Neuronal stem cell (in vitro differentiated cells): ENCODE measurements around the gene RGR.

Experiments used
- DNase-seq: peaks from one replicate; pipeline ENCODE4 v3.0.0-alpha.2; 2013; ENCODE audit warnings: low spot score
- H2AFZ ChIP-seq: one replicate; pipeline ENCODE4 v1.6.1; 2013; ENCODE audit warnings: mild to moderate bottlenecking, low read length, inconsistent platforms
- H2AK5ac ChIP-seq: 2 replicates; pipeline ENCODE4 v1.6.1; 2013; ENCODE audit warnings: low read depth, mild to moderate bottlenecking, inconsistent platforms, low read length, moderate library complexity, mixed read lengths
- H2BK120ac ChIP-seq: 2 replicates; pipeline ENCODE4 v1.6.1; 2013; ENCODE audit warnings: low read depth, mild to moderate bottlenecking, inconsistent platforms, low read length, moderate library complexity, mixed read lengths
- H2BK12ac ChIP-seq: one replicate; pipeline ENCODE4 v1.6.1; 2013; ENCODE audit warnings: low read length, inconsistent platforms
- H2BK15ac ChIP-seq: 2 replicates; pipeline ENCODE4 v1.6.1; 2013; ENCODE audit warnings: mild to moderate bottlenecking, low read length, inconsistent platforms, mixed read lengths
- H2BK5ac ChIP-seq: one replicate; pipeline ENCODE4 v1.6.1; 2013; ENCODE audit warnings: inconsistent platforms, mild to moderate bottlenecking, low read length, moderate library complexity
- H3K14ac ChIP-seq: one replicate; pipeline ENCODE4 v1.6.1; 2013; ENCODE audit warnings: low read length, inconsistent platforms
- H3K18ac ChIP-seq: 2 replicates; pipeline ENCODE4 v1.6.1; 2013; ENCODE audit warnings: low read length, inconsistent platforms
- H3K23ac ChIP-seq: 2 replicates; pipeline ENCODE4 v1.6.1; 2013; ENCODE audit warnings: low read depth, mild to moderate bottlenecking, mixed read lengths, low read length, inconsistent platforms; ENCODE audit not compliant: poor library complexity
- H3K27ac ChIP-seq: replicated peaks from 3 replicates; pipeline ENCODE4 v1.5.1; 2013; ENCODE audit warnings: low read length, inconsistent platforms
- H3K27me3 ChIP-seq, 3 experiments: 2 replicates each; pipeline ENCODE4 v1.6.1; 2013; ENCODE audit warnings: low read length in 3 of 3, mild to moderate bottlenecking in 2 of 3, inconsistent platforms in 1 of 3, low read depth in 1 of 3, mixed read lengths in 1 of 3, moderate library complexity in 1 of 3; ENCODE audit not compliant: control insufficient read depth in 3 of 3, insufficient read depth in 3 of 3
- H3K36me3 ChIP-seq, 2 donors: replicated peaks in 1 of 2; 2 replicates each; pipeline ENCODE4 v1.6.1; 2013; ENCODE audit warnings: low read length in 2 of 2; ENCODE audit not compliant: control insufficient read depth in 2 of 2, insufficient read depth in 2 of 2
- H3K4ac ChIP-seq: 2 replicates; pipeline ENCODE4 v1.6.1; 2013; ENCODE audit warnings: inconsistent platforms, mild to moderate bottlenecking, low read length, moderate library complexity
- H3K4me1 ChIP-seq, 2 donors: 1 replicate in 1 of 2; 2 replicates in 1 of 2; pipeline ENCODE4 v1.6.1; 2013; ENCODE audit warnings: low read length in 2 of 2, low read depth in 1 of 2; ENCODE audit not compliant: control insufficient read depth in 2 of 2, insufficient read depth in 1 of 2
- H3K4me2 ChIP-seq: one replicate; pipeline ENCODE4 v1.6.1; 2013; ENCODE audit warnings: mild to moderate bottlenecking, low read length, inconsistent platforms; ENCODE audit not compliant: insufficient read depth, poor library complexity, severe bottlenecking
- H3K4me3 ChIP-seq, 2 donors: 2 replicates each; pipeline ENCODE4 v1.5.1; 2013; ENCODE audit warnings: low read length in 2 of 2, mild to moderate bottlenecking in 2 of 2, inconsistent platforms in 1 of 2, moderate library complexity in 1 of 2
- H3K79me1 ChIP-seq: one replicate; pipeline ENCODE4 v1.6.1; 2013; ENCODE audit warnings: low read depth, mild to moderate bottlenecking, inconsistent platforms, low read length, moderate library complexity
- H3K9ac ChIP-seq: one replicate; pipeline ENCODE4 v1.6.1; 2013; ENCODE audit warnings: mild to moderate bottlenecking, low read depth, low read length, inconsistent platforms; ENCODE audit not compliant: poor library complexity
- H3K9me3 ChIP-seq, 2 donors: replicated peaks in 1 of 2; 2 replicates each; pipeline versions ENCODE3 to v1.6.1; 2013; ENCODE audit warnings: low read length in 2 of 2, mild to moderate bottlenecking in 2 of 2, inconsistent platforms in 1 of 2, low read depth in 1 of 2, mixed read lengths in 1 of 2, moderate library complexity in 1 of 2; ENCODE audit not compliant: control insufficient read depth in 2 of 2, insufficient read depth in 1 of 2
- H4K8ac ChIP-seq: one replicate; pipeline ENCODE4 v1.6.1; 2013; ENCODE audit warnings: low read depth, mild to moderate bottlenecking, inconsistent platforms, low read length, moderate library complexity
- H4K91ac ChIP-seq: one replicate; pipeline ENCODE4 v1.6.1; 2013; ENCODE audit warnings: low read length, low read depth, mild to moderate bottlenecking, inconsistent platforms; ENCODE audit not compliant: poor library complexity
- WGBS, 2 donors: extraction: QIAGEN DNeasy Blood & Tissue Kit; methylation state at CpG; one replicate each; pipeline ENCODE4 v1.1.7; 2013; ENCODE audit warnings: missing lambda C conversion rate in 2 of 2, mixed read lengths in 1 of 2; ENCODE audit not compliant: insufficient read length in 2 of 2, insufficient replicate concordance in 1 of 2; ENCODE audit errors: extremely low coverage in 2 of 2; 5-methylcytosine and 5-hydroxymethylcytosine counted together

The RGR gene

GRCh38 chr10:84256510-84257342 is 11.9 kb downstream of the RGR start:
- Histone ChIP-seq H2BK15ac (peak overlapping the region; percentile 19), H2BK5ac (no peak overlapping the region), H4K91ac (no peak overlapping the region), H3K4ac (no peak overlapping the region), H3K4me3 (no peak overlapping the region), H3K9me3 (no peaks in the 10 kb centered on the region), H4K8ac (no peak overlapping the region), H3K27me3 (peaks cover 0 to 14% (median 3%) of the 10 kb centered on the region in 3 experiments), H2AK5ac (no peak overlapping the region), H3K4me2 (no peak overlapping the region), H3K36me3 (no peaks in the 10 kb centered on the region), H3K23ac (peak overlapping the region; percentile 8), H3K79me1 (no peaks in the 10 kb centered on the region), H2BK120ac (no peak overlapping the region), H3K9ac (no peak overlapping the region), H3K4me1 (peaks cover 0 to 2% of the 10 kb centered on the region in 2 donors), H2AFZ (no peak overlapping the region), H2BK12ac (peak overlapping the region; percentile 33), H3K14ac (no peak overlapping the region), H3K18ac (peak overlapping the region; percentile 88), H3K27ac (no peak overlapping the region)
- DNase-seq, result peak; percentile 52
- no CpG with 5 or more reads among the region's 35 CpGs for WGBS, 2 donors

- Histone ChIP-seq H3K4ac (no peak overlapping the region), H3K79me1 (no peaks in the 10 kb centered on the region), H3K23ac (peak overlapping the region; percentile 8), H2BK120ac (no peak overlapping the region), H3K27ac (no peak overlapping the region), H2AK5ac (no peak overlapping the region), H2AFZ (no peak overlapping the region), H4K91ac (no peak overlapping the region), H3K36me3 (no peaks in the 10 kb centered on the region), H3K4me3 (no peak overlapping the region), H2BK12ac (no peak overlapping the region), H3K4me2 (no peak overlapping the region), H3K9me3 (no peaks in the 10 kb centered on the region), H2BK15ac (no peak overlapping the region), H3K14ac (no peak overlapping the region), H3K9ac (no peak overlapping the region), H4K8ac (no peak overlapping the region), H2BK5ac (peak overlapping the region; percentile 16), H3K4me1 (peaks cover 0 to 2% of the 10 kb centered on the region in 2 donors), H3K27me3 (peaks cover 0 to 19% (median 3%) of the 10 kb centered on the region in 3 experiments), H3K18ac (peak overlapping the region; percentile 54)
- no CpG with 5 or more reads among the region's 15 CpGs for WGBS, 2 donors
- no peak for DNase-seq
These were observed 12.6 kb downstream of the RGR start for GRCh38 chr10:84257343-84258020.

- Histone ChIP-seq H3K9ac (no peak overlapping the region), H2BK5ac (no peak overlapping the region), H3K18ac (peak overlapping the region; percentile 51), H3K4me1 (peaks cover 0 to 2% of the 10 kb centered on the region in 2 donors), H2BK12ac (peak overlapping the region; percentile 93), H3K9me3 (no peaks in the 10 kb centered on the region), H2BK120ac (no peak overlapping the region), H3K27ac (no peak overlapping the region), H3K23ac (no peak overlapping the region), H2AFZ (no peak overlapping the region), H3K27me3 (peaks cover 0 to 23% (median 3%) of the 10 kb centered on the region in 3 experiments), H3K4me3 (no peak overlapping the region), H2BK15ac (peak overlapping the region; percentile 69), H3K36me3 (no peaks in the 10 kb centered on the region), H3K14ac (no peak overlapping the region), H3K4me2 (no peak overlapping the region), H4K8ac (no peak overlapping the region), H4K91ac (peak overlapping the region; percentile 81), H2AK5ac (peak overlapping the region; percentile 94), H3K79me1 (no peaks in the 10 kb centered on the region), H3K4ac (peak overlapping the region; percentile 10)
- no peak for DNase-seq
- no CpG with 5 or more reads among the region's 7 CpGs for WGBS, 2 donors
These were observed 13.3 kb downstream of the RGR start for GRCh38 chr10:84258034-84258695.
